MCF 10A (cell line): ENCODE data around the gene EMC7. TPM values are rescaled to one million over a fixed set of nuclear protein-coding genes. Genes with fewer than 3 reads are reported as not detected.

ENCODE experiments used
- BruUV-seq: library from RNA; stranded (reverse); fragments of 400-500 nt; replicated peaks from 2 replicates; lab custom pipeline; 2021; lab: Mats Ljungman, UMichigan
- CTCF ChIA-PET: fragments of 300-600 bp; sonication (Branson Sonifier 250); formaldehyde crosslinking; extraction: SDS; loops from one replicate; lab custom pipeline; 2021; ENCODE audit warnings: antibody characterized with exemption, inconsistent platforms; lab: Yijun Ruan, JAX
- POLR2A ChIA-PET: fragments of 300-600, 350-650 bp; sonication (Branson Sonifier 250); formaldehyde crosslinking; extraction: SDS; loops from one replicate; lab custom pipeline; 2020; ENCODE audit warnings: antibody characterized with exemption, inconsistent platforms; lab: Yijun Ruan, JAX
- DNase-seq: peaks from one replicate; pipeline ENCODE4 v3.0.0-alpha.2; 2018; ENCODE audit not compliant: unreplicated experiment
- H3K27ac Mint-ChIP-seq: one replicate; pipeline ENCODE4 v1.8.0; 2022; ENCODE audit warnings: mild to moderate bottlenecking, low read depth, mixed read lengths; ENCODE audit not compliant: unreplicated experiment
- H3K27me3 Mint-ChIP-seq: one replicate; pipeline ENCODE4 v1.8.0; 2022; ENCODE audit warnings: mixed read lengths; ENCODE audit not compliant: insufficient read depth, unreplicated experiment
- H3K36me3 Mint-ChIP-seq: one replicate; pipeline ENCODE4 v1.8.0; 2022; ENCODE audit warnings: mild to moderate bottlenecking, moderate library complexity, mixed read lengths; ENCODE audit not compliant: insufficient read depth, unreplicated experiment
- H3K4me1 Mint-ChIP-seq: one replicate; pipeline ENCODE4 v1.8.0; 2022; ENCODE audit warnings: mixed read lengths; ENCODE audit not compliant: insufficient read depth, unreplicated experiment
- H3K4me3 Mint-ChIP-seq: one replicate; pipeline ENCODE4 v1.8.0; 2022; ENCODE audit warnings: mild to moderate bottlenecking, moderate library complexity, mixed read lengths; ENCODE audit not compliant: unreplicated experiment
- H3K9me3 Mint-ChIP-seq: one replicate; pipeline ENCODE4 v1.8.0; 2022; ENCODE audit warnings: mixed read lengths; ENCODE audit not compliant: unreplicated experiment
- intact Hi-C: fragments of 100-400 bp; cut with micrococcal nuclease; formaldehyde crosslinking; loops from 2 replicates; pipeline ENCODE4 v1.14.1; 2022
- total RNA-seq: library from RNA; stranded (reverse); gene quantifications from 2 replicates; pipeline ENCODE4 v1.2.3, GENCODE V29; 2022
- TF ChIP-seq, protein P1 (sequence below): fragments of 200-600 bp; IDR thresholded peaks from one replicate; pipeline ENCODE4 v1.8.0; 2022; ENCODE audit warnings: antibody characterized with exemption, mild to moderate bottlenecking; ENCODE audit not compliant: unreplicated experiment

Gene EMC7
- total RNA-seq, 1 experiment from 2014 or later: 98.2 TPM

DNA sequence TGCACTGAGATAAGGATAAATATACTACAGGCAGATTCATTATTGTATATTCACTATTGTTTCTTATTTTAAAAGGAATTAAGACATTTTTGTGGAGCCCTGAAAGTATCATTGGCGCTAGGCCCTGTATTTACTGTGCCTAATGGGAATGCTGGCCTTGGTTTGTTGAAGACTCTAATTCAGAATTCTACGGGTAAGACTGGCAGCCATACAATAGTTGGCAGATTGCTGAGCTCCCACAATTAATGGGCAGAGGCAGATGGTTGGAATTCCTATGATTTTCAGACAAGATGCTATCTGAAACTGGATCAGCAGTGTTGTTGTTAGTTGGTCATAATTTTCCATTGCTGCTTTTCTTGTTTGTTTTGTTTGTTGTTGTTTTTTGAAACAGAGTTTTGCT, 15.0 kb upstream of the EMC7 start:
- no peak overlapping the region for H3K27ac Mint-ChIP-seq
- TF ChIP-seq, protein P1, sequence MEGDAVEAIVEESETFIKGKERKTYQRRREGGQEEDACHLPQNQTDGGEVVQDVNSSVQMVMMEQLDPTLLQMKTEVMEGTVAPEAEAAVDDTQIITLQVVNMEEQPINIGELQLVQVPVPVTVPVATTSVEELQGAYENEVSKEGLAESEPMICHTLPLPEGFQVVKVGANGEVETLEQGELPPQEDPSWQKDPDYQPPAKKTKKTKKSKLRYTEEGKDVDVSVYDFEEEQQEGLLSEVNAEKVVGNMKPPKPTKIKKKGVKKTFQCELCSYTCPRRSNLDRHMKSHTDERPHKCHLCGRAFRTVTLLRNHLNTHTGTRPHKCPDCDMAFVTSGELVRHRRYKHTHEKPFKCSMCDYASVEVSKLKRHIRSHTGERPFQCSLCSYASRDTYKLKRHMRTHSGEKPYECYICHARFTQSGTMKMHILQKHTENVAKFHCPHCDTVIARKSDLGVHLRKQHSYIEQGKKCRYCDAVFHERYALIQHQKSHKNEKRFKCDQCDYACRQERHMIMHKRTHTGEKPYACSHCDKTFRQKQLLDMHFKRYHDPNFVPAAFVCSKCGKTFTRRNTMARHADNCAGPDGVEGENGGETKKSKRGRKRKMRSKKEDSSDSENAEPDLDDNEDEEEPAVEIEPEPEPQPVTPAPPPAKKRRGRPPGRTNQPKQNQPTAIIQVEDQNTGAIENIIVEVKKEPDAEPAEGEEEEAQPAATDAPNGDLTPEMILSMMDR: no peak
- no TSS peak for BruUV-seq
- ChIA-PET POLR2A (interaction anchor here (1.0 kb wide), 1 partner anchor 16 kb away, joined by 3 read pairs; no protein-coding TSS in a partner anchor), CTCF (interaction anchor here (0.5 kb wide), 1 partner anchor 53 kb away, joined by 3 read pairs; no protein-coding TSS in a partner anchor)
- H3K36me3 Mint-ChIP-seq: peaks cover 6% of the 10 kb centered on the region
- H3K9me3 Mint-ChIP-seq: no peaks in the 10 kb centered on the region
- H3K27me3 Mint-ChIP-seq: no peaks in the 10 kb centered on the region
- intact Hi-C loops: no loop called here
- no peaks in the 10 kb centered on the region for H3K4me1 Mint-ChIP-seq
- no peak for DNase-seq
- no peak overlapping the region for H3K4me3 Mint-ChIP-seq

DNA sequence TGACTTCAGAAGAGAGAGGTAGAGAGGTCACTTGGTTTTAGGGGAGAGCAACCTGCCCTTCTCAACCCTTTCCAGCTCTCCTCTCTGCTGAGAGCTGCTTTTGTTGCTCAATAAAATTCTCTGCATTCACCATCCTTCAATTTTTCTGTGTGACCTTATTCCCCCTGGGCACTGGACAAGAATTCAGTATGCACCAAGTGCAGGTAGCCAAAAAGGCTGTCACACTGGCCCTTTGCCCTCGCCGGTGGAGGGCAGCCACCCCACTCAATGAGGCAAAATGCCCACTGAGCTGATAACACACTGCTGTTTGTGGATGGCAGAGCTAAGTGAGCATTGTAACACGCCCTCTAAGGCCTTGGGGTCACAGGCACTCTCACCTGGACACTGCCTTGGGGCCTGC, 13.1 kb upstream of the EMC7 start:
- Mint-ChIP-seq H3K9me3 (no peaks in the 10 kb centered on the region), H3K36me3 (peaks cover 6% of the 10 kb centered on the region), H3K4me1 (no peaks in the 10 kb centered on the region), H3K27ac (no peak overlapping the region), H3K4me3 (no peak overlapping the region), H3K27me3 (no peaks in the 10 kb centered on the region)
- no peak for DNase-seq
- intact Hi-C loops: no loop called here
- CTCF ChIA-PET: no interaction called here
- POLR2A ChIA-PET: interaction anchor here (0.5 to 1.4 kb wide), 2 partner anchors 13 to 64 kb away, joined by 3 read pairs; no protein-coding TSS in a partner anchor
- TF ChIP-seq, protein P1: no peak
- BruUV-seq: no TSS peak

DNA sequence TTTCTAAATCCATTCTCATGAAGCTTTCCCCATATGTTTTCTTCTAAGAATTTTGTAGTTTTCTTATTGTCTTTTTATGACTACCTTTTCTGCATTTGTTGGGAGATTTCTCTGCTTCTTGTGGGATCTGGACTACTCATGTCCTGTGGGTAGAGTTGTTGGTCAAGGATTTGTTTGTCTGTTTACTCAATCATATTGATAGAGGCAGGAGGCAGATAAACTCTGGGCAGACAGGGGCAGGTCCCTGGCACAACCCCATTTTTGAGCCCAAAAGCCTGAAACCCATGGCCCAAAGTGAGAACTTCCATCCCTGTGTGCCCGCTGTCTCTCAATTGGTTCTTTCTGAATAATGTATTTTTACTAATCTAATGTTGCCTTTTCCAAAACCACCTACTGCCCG, 12.6 kb upstream of the EMC7 start:
- Mint-ChIP-seq H3K27ac (no peak overlapping the region), H3K27me3 (no peaks in the 10 kb centered on the region), H3K36me3 (peaks cover 6% of the 10 kb centered on the region), H3K4me1 (no peaks in the 10 kb centered on the region), H3K4me3 (no peak overlapping the region), H3K9me3 (no peaks in the 10 kb centered on the region)
- no peak for DNase-seq
- TF ChIP-seq, protein P1: no peak
- intact Hi-C loops: no loop called here
- ChIA-PET CTCF (interaction anchor here (0.6 to 0.7 kb wide), 2 partner anchors 210 to 1226 kb away, joined by 3 read pairs; no protein-coding TSS in a partner anchor), POLR2A (interaction anchor here (1.4 kb wide), 1 partner anchor 14 kb away, joined by 3 read pairs; no protein-coding TSS in a partner anchor)
- no TSS peak for BruUV-seq

DNA sequence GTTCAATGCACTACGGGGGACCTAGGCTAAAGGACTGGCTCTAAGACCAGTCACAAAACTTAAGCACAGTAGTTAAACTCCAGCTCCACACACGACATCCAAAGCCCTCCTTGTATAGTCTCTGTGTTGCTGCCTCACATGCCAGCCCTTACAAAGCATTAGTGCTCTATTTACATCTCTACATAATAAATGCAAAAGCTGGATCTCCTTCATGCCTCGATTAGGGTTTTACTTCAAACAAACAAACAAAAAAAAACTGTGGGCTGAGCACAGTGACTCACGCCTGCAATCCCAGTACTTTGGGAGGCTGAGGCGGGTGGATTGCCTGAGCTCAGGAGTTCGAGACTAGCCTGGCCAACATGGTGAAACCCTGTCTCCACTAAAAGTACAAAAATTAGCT, 9.8 kb upstream of the EMC7 start:
- POLR2A ChIA-PET: interaction anchor here (0.7 to 2.2 kb wide), 3 partner anchors 10 to 98 kb away, joined by 4 to 11 read pairs (median 5); partner anchors contain the start of gene KATNBL1
- Mint-ChIP-seq H3K27me3 (no peaks in the 10 kb centered on the region), H3K4me1 (no peaks in the 10 kb centered on the region), H3K36me3 (peaks cover 6% of the 10 kb centered on the region), H3K9me3 (no peaks in the 10 kb centered on the region), H3K27ac (no peak overlapping the region), H3K4me3 (no peak overlapping the region)
- DNase-seq: no peak
- TF ChIP-seq, protein P1: no peak
- CTCF ChIA-PET: interaction anchor here (0.6 to 3.7 kb wide), 11 partner anchors 9 to 703 kb away, joined by 3 to 46 read pairs (median 5); partner anchors contain the start of genes KATNBL1 and LPCAT4
- intact Hi-C loops: no loop called here
- no TSS peak for BruUV-seq
